Parathyroid adenoma (tissue), 2 donors: ENCODE results near the gene CFAP100.

Experiments used
- H2AFZ ChIP-seq: fragments of 300-600 bp; sonication (generic); one replicate; pipeline ENCODE4 v1.7.0; 2017; ENCODE audit warnings: antibody characterized with exemption, mild to moderate bottlenecking
- H3K27ac ChIP-seq: fragments of 300-600 bp; sonication (generic); one replicate; pipeline ENCODE4 v1.7.0; 2017
- H3K27me3 ChIP-seq: fragments of 300-600 bp; sonication (generic); one replicate; pipeline ENCODE4 v1.7.0; 2017; ENCODE audit warnings: low read length; ENCODE audit not compliant: control insufficient read depth, insufficient read depth
- H3K36me3 ChIP-seq: fragments of 300-600 bp; sonication (generic); one replicate; pipeline ENCODE4 v1.7.0; 2017; ENCODE audit warnings: low read length; ENCODE audit not compliant: control insufficient read depth, insufficient read depth
- H3K4me1 ChIP-seq: fragments of 300-600 bp; sonication (generic); one replicate; pipeline ENCODE4 v1.7.0; 2017; ENCODE audit warnings: control low read depth
- H3K4me2 ChIP-seq: fragments of 300-600 bp; sonication (generic); one replicate; pipeline ENCODE4 v1.7.0; 2017; ENCODE audit warnings: low read length
- H3K4me3 ChIP-seq: fragments of 300-600 bp; sonication (generic); one replicate; pipeline ENCODE4 v1.7.0; 2017; ENCODE audit warnings: low read depth, low read length
- H3K79me2 ChIP-seq: fragments of 300-600 bp; sonication (generic); one replicate; pipeline ENCODE4 v1.7.0; 2017; ENCODE audit warnings: control low read depth
- H3K9ac ChIP-seq: fragments of 300-600 bp; sonication (generic); one replicate; pipeline ENCODE4 v1.7.0; 2017; ENCODE audit warnings: mild to moderate bottlenecking
- H3K9me3 ChIP-seq: fragments of 300-600 bp; sonication (generic); one replicate; pipeline ENCODE4 v1.7.0; 2017; ENCODE audit warnings: low read length; ENCODE audit not compliant: control insufficient read depth
- TF ChIP-seq, protein P1 (sequence below): fragments of 300-600 bp; sonication (generic); IDR thresholded peaks from one replicate; pipeline ENCODE4 v1.7.0; 2017; ENCODE audit warnings: antibody characterized with exemption, mild to moderate bottlenecking
- donor health status: primary hyperparathyroidism.

Gene CFAP100

DNA sequence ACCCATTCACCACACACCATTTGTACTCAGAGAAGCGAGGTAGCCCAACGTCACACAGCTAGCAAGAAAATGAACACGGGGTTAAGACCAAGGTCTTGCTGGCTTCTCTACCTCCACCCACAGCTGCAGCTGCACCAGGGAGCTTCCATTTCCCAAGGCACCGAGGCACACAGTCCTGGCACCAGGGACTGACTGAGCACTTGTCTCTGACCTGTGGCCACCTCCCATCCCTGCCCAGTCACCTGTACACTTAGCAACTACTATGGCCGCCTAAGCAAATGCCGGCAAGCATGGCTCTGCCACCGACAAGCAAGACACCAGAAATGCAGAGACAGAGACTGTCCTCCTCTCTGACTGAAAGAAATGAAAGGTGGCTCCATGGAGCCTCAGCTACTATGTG lies 65.7 kb downstream of the CFAP100 start:
- TF ChIP-seq, protein P1, sequence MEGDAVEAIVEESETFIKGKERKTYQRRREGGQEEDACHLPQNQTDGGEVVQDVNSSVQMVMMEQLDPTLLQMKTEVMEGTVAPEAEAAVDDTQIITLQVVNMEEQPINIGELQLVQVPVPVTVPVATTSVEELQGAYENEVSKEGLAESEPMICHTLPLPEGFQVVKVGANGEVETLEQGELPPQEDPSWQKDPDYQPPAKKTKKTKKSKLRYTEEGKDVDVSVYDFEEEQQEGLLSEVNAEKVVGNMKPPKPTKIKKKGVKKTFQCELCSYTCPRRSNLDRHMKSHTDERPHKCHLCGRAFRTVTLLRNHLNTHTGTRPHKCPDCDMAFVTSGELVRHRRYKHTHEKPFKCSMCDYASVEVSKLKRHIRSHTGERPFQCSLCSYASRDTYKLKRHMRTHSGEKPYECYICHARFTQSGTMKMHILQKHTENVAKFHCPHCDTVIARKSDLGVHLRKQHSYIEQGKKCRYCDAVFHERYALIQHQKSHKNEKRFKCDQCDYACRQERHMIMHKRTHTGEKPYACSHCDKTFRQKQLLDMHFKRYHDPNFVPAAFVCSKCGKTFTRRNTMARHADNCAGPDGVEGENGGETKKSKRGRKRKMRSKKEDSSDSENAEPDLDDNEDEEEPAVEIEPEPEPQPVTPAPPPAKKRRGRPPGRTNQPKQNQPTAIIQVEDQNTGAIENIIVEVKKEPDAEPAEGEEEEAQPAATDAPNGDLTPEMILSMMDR: no peak
- no peaks in the 10 kb centered on the region for H3K9me3 ChIP-seq
- no peaks in the 10 kb centered on the region for H3K4me1 ChIP-seq
- H2AFZ ChIP-seq: no peak overlapping the region
- H3K79me2 ChIP-seq: peaks cover 32% of the 10 kb centered on the region
- H3K4me3 ChIP-seq: no peak overlapping the region
- no peak overlapping the region for H3K9ac ChIP-seq
- no peak overlapping the region for H3K4me2 ChIP-seq
- no peaks in the 10 kb centered on the region for H3K36me3 ChIP-seq
- no peaks in the 10 kb centered on the region for H3K27me3 ChIP-seq
- no peak overlapping the region for H3K27ac ChIP-seq

- TF ChIP-seq, protein P1: no peak
- no peak overlapping the region for H3K27ac ChIP-seq
- H3K79me2 ChIP-seq: peaks cover 31% of the 10 kb centered on the region
- no peak overlapping the region for H3K9ac ChIP-seq
- H3K4me2 ChIP-seq: no peak overlapping the region
- no peaks in the 10 kb centered on the region for H3K9me3 ChIP-seq
- no peaks in the 10 kb centered on the region for H3K27me3 ChIP-seq
- no peaks in the 10 kb centered on the region for H3K4me1 ChIP-seq
- H3K4me3 ChIP-seq: no peak overlapping the region
- no peak overlapping the region for H2AFZ ChIP-seq
- no peaks in the 10 kb centered on the region for H3K36me3 ChIP-seq
Measured at GRCh38 chr3:126461450-126462070, 66.9 kb downstream of the CFAP100 start.

DNA sequence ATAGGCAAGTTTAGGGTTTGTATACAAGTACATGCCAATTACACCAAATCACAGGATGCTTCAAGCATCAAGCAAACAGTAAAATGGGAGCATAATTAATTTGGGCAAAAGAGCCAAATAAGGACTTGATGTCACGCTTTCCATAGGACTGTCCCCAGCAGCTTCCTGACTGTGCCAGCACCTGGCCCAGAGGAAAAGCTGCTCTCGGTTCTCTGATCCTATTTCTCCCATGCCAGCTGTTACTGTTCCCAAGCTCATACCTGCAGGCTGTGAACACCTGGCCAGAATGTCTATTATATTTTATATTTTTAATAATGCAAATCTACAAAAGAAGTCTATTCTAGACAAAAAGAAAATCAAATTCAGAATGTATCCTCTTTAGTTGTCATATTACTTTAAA lies 68.8 kb downstream of the CFAP100 start:
- H3K36me3 ChIP-seq: no peaks in the 10 kb centered on the region
- H3K9ac ChIP-seq: no peak overlapping the region
- no peaks in the 10 kb centered on the region for H3K4me1 ChIP-seq
- no peaks in the 10 kb centered on the region for H3K27me3 ChIP-seq
- H3K4me2 ChIP-seq: no peak overlapping the region
- no peaks in the 10 kb centered on the region for H3K9me3 ChIP-seq
- H3K79me2 ChIP-seq: peaks cover 44% of the 10 kb centered on the region
- no peak overlapping the region for H3K27ac ChIP-seq
- H3K4me3 ChIP-seq: no peak overlapping the region
- no peak overlapping the region for H2AFZ ChIP-seq
- TF ChIP-seq, protein P1: no peak

DNA sequence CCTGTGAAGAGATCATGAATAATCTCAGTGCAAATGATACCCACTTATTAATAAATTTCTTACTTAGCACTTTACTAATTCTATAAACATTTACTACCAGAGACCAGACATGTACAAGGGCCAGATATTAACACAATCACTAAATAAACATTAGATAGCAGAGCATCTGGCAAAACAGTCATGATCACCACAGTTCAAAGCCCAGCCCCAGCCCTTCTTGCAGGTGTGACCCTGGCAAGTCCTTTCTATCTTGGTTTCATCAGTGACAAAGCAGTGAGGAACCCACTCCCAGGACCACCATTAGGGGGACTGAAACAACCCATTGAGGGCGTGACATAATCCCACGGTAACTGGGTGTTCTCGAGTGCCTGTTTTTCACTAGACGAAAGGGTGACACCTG lies 69.4 kb downstream of the CFAP100 start:
- Histone ChIP-seq H2AFZ (no peak overlapping the region), H3K36me3 (no peaks in the 10 kb centered on the region), H3K27ac (no peak overlapping the region), H3K9ac (no peak overlapping the region), H3K27me3 (no peaks in the 10 kb centered on the region), H3K9me3 (no peaks in the 10 kb centered on the region), H3K79me2 (peaks cover 49% of the 10 kb centered on the region), H3K4me2 (no peak overlapping the region), H3K4me1 (no peaks in the 10 kb centered on the region), H3K4me3 (no peak overlapping the region)
- TF ChIP-seq, protein P1: no peak

DNA sequence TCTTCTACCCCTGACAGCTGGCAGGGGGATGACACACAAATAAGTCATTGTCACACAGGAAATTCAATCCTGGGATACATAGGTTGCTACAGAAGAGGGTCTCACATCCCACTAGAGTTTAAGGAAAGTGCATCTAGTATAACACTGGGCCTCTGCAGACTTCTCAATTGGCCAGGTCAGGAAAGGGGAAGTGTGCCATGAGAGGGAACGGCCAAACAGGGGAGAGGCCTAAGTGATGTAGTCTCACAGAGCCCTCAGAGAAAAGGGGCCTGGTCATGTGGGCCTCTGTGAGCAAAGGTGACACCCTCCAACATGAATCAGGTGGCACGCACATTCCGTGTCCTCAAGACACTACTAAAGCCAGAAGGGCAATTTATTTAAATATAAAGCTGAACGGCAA lies 69.8 kb downstream of the CFAP100 start:
- TF ChIP-seq, protein P1: no peak
- Histone ChIP-seq H3K9ac (no peak overlapping the region), H3K4me3 (no peak overlapping the region), H3K27ac (no peak overlapping the region), H2AFZ (no peak overlapping the region), H3K36me3 (no peaks in the 10 kb centered on the region), H3K9me3 (no peaks in the 10 kb centered on the region), H3K4me1 (no peaks in the 10 kb centered on the region), H3K27me3 (no peaks in the 10 kb centered on the region), H3K4me2 (no peak overlapping the region), H3K79me2 (peaks cover 53% of the 10 kb centered on the region)
